HCT116 (cell line): ENCODE results near the gene ZNF541.

Experiments
- FOSL1 ChIP-seq: IDR thresholded peaks from 2 replicates; pipeline ENCODE4 v1.6.1; 2012; ENCODE audit warnings: low read depth
- SP1 ChIP-seq: IDR thresholded peaks from 2 replicates; pipeline ENCODE4 v1.6.1; 2012; ENCODE audit warnings: low read depth
- TCF7L2 ChIP-seq: IDR thresholded peaks from 2 replicates; pipeline ENCODE4 v1.7.0; 2011; ENCODE audit warnings: borderline replicate concordance, inconsistent platforms; ENCODE audit not compliant: insufficient read depth, insufficient read length; ENCODE audit errors: extremely low read depth
- ZNF274 ChIP-seq: fragments of 200-500 bp; sonication (Bioruptor generic); IDR thresholded peaks from 2 replicates; pipeline ENCODE4 v1.6.1; 2014; ENCODE audit warnings: mild to moderate bottlenecking, low read depth, low read length, inconsistent platforms
- TF ChIP-seq, protein P1 (sequence below), 3 experiments: fragments of 200-600 bp in 1 of 3; sonication (generic) in 1 of 3; IDR thresholded peaks in 2 of 3; conservative IDR thresholded peaks in 1 of 3; 2 replicates each; pipeline ENCODE4 v1.5.1; 2012 to 2017; ENCODE audit warnings: low read depth in 2 of 3, low read length in 2 of 3, antibody characterized with exemption in 1 of 3, borderline replicate concordance in 1 of 3, control low read depth in 1 of 3, mild to moderate bottlenecking in 1 of 3, mixed read lengths in 1 of 3, mixed run types in 1 of 3, moderate library complexity in 1 of 3; ENCODE audit not compliant: insufficient read depth in 1 of 3
- TF ChIP-seq, protein P2 (sequence below): IDR thresholded peaks from 2 replicates; pipeline ENCODE4 v1.6.1; 2012

DNA sequence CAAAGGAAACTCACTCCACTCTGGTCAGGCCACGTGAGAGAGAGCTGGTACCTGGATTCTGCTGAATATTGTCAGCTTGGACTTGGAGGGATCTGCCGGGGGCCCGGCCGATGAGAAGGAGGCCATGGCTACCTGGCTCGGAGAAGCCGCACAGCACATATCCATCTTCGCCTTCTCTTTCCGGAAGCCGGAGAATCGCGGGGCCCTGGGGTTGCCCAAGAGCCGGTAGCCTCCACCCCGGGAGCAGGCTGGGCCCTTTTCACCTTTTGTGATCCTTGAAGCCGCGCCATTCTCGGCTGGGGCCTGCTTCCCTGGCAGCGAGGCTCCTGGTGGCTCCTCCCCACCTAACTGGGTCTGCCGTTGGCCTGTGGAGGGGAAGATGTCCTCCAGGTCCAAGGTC is 28.9 kb downstream of the ZNF541 start:
- TF ChIP-seq FOSL1 (no peak), SP1 (no peak), ZNF274 (no peak), TCF7L2 (no peak)
- TF ChIP-seq, protein P1, sequence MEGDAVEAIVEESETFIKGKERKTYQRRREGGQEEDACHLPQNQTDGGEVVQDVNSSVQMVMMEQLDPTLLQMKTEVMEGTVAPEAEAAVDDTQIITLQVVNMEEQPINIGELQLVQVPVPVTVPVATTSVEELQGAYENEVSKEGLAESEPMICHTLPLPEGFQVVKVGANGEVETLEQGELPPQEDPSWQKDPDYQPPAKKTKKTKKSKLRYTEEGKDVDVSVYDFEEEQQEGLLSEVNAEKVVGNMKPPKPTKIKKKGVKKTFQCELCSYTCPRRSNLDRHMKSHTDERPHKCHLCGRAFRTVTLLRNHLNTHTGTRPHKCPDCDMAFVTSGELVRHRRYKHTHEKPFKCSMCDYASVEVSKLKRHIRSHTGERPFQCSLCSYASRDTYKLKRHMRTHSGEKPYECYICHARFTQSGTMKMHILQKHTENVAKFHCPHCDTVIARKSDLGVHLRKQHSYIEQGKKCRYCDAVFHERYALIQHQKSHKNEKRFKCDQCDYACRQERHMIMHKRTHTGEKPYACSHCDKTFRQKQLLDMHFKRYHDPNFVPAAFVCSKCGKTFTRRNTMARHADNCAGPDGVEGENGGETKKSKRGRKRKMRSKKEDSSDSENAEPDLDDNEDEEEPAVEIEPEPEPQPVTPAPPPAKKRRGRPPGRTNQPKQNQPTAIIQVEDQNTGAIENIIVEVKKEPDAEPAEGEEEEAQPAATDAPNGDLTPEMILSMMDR (IDR thresholded peaks at IDR 0.05 in 2 of 3, conservative IDR thresholded peaks at IDR 0.05 in 1 of 3; ENCODE audit: borderline replicate concordance in 1 of 3, insufficient read depth in 1 of 3, low read depth in 2 of 3, low read length in 2 of 3) = no peak
- TF ChIP-seq, protein P2, sequence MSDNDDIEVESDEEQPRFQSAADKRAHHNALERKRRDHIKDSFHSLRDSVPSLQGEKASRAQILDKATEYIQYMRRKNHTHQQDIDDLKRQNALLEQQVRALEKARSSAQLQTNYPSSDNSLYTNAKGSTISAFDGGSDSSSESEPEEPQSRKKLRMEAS = no peak
